ENCODE results near the gene MLLT3. TPM values are rescaled to one million over a fixed set of nuclear protein-coding genes. Genes with fewer than 3 reads are reported as not detected.

MLLT3 gene
- total RNA-seq, 1 experiment from 2014 or later = 7.0 TPM

GRCh38 chr9:20604562-20604961 lies 17.7 kb downstream of the MLLT3 start:
- Mint-ChIP-seq H3K9me3 (no peaks in the 10 kb centered on the region), H3K27ac (no peak overlapping the region), H3K36me3 (no peaks in the 10 kb centered on the region), H3K4me1 (peaks cover 28% of the 10 kb centered on the region), H3K27me3 (ENCODE audit: low read depth) (no peaks in the 10 kb centered on the region), H3K4me3 (no peak overlapping the region)
- no peak for DNase-seq (ENCODE audit: low spot score)
- CTCF ChIA-PET = interaction anchor here (2.1 kb wide), 1 partner anchor 80 kb away, joined by 10 read pairs; no protein-coding TSS in a partner anchor
- ATAC-seq = no peak
- POLR2A ChIA-PET = no interaction called here
- TF ChIP-seq CBFB (CRISPR knock-in tag; IDR thresholded peaks at IDR 0.05; ENCODE audit: low read depth) (no peak), GRHL2 (CRISPR knock-in tag; IDR thresholded peaks at IDR 0.05; ENCODE audit: insufficient replicate concordance, severe bottlenecking) (no peak), CREM (CRISPR knock-in tag; IDR thresholded peaks at IDR 0.05) (no peak)

- H3K36me3 Mint-ChIP-seq = no peaks in the 10 kb centered on the region
- POLR2A ChIA-PET = no interaction called here
Measured at GRCh38 chr9:20603524-20604268, 18.6 kb downstream of the MLLT3 start.

DNA sequence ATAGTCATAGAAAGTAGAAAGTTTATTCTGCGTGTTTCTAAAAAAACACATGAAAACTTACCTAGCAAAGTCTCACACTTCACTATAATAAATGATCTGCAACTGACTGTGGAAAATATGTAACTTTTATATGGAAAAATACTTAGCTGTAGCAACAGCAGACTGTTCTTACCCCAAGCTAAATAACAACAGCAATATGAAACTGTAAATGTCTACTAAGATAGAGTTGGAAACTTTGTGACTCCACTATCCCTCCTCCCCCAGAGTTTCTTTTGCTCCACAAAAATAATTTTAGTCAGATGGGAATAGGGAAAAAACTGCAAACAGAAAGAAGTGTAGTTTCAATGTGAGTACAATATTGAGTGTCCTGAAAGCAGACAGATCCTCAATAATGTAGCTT lies 21.0 kb downstream of the MLLT3 start:
- Mint-ChIP-seq H3K4me3 (no peak overlapping the region), H3K27ac (no peak overlapping the region), H3K27me3 (ENCODE audit: low read depth) (no peaks in the 10 kb centered on the region), H3K36me3 (no peaks in the 10 kb centered on the region), H3K9me3 (no peaks in the 10 kb centered on the region), H3K4me1 (peaks cover 21% of the 10 kb centered on the region)
- CTCF ChIA-PET = interaction anchor here (0.8 to 1.3 kb wide), 3 partner anchors 9 to 77 kb away, joined by 3 to 6 read pairs (median 3); no protein-coding TSS in a partner anchor
- DNase-seq (ENCODE audit: low spot score) (no peak), ATAC-seq (no peak)
- no peak for TF ChIP-seq SMAD3 (CRISPR knock-in tag; IDR thresholded peaks at IDR 0.05; ENCODE audit: borderline replicate concordance)
- POLR2A ChIA-PET = interaction anchor here (0.6 kb wide), 1 partner anchor 21 kb away, joined by 4 read pairs; the partner anchor contains the start of gene MLLT3

More at GRCh38 chr9:20603524-20604268, 18.6 kb downstream of the MLLT3 start:
- no peaks in the 10 kb centered on the region for H3K27me3 Mint-ChIP-seq (ENCODE audit: low read depth)
- no peak overlapping the region for H3K4me3 Mint-ChIP-seq
- no peak overlapping the region for H3K27ac Mint-ChIP-seq
- H3K9me3 Mint-ChIP-seq = no peaks in the 10 kb centered on the region
- TF ChIP-seq TEAD4 (CRISPR knock-in tag; IDR thresholded peaks at IDR 0.05) = no peak
- no peak for TF ChIP-seq JUN (CRISPR knock-in tag; IDR thresholded peaks at IDR 0.05)
- TF ChIP-seq SMAD4 (CRISPR knock-in tag; IDR thresholded peaks at IDR 0.05) = no peak
- TF ChIP-seq MYBL2 (CRISPR knock-in tag; IDR thresholded peaks at IDR 0.05) = no peak
- no peak for TF ChIP-seq ESRRA (CRISPR knock-in tag; IDR thresholded peaks at IDR 0.05; ENCODE audit: borderline replicate concordance)
- TF ChIP-seq, protein P1, sequence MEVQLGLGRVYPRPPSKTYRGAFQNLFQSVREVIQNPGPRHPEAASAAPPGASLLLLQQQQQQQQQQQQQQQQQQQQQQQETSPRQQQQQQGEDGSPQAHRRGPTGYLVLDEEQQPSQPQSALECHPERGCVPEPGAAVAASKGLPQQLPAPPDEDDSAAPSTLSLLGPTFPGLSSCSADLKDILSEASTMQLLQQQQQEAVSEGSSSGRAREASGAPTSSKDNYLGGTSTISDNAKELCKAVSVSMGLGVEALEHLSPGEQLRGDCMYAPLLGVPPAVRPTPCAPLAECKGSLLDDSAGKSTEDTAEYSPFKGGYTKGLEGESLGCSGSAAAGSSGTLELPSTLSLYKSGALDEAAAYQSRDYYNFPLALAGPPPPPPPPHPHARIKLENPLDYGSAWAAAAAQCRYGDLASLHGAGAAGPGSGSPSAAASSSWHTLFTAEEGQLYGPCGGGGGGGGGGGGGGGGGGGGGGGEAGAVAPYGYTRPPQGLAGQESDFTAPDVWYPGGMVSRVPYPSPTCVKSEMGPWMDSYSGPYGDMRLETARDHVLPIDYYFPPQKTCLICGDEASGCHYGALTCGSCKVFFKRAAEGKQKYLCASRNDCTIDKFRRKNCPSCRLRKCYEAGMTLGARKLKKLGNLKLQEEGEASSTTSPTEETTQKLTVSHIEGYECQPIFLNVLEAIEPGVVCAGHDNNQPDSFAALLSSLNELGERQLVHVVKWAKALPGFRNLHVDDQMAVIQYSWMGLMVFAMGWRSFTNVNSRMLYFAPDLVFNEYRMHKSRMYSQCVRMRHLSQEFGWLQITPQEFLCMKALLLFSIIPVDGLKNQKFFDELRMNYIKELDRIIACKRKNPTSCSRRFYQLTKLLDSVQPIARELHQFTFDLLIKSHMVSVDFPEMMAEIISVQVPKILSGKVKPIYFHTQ (CRISPR knock-in tag; IDR thresholded peaks at IDR 0.05) = no peak
- no peak for TF ChIP-seq ERG (CRISPR knock-in tag; IDR thresholded peaks at IDR 0.05)
- TF ChIP-seq ZBTB21 (CRISPR knock-in tag; IDR thresholded peaks at IDR 0.05; ENCODE audit: borderline replicate concordance) = no peak
- no peak for TF ChIP-seq HMGA2 (CRISPR knock-in tag; IDR thresholded peaks at IDR 0.05)
- TF ChIP-seq ZNF232 (CRISPR knock-in tag; IDR thresholded peaks at IDR 0.05) = no peak
- TF ChIP-seq ZNF263 (CRISPR knock-in tag; IDR thresholded peaks at IDR 0.05; ENCODE audit: low read depth) = no peak
- no peak for TF ChIP-seq NR1H2 (CRISPR knock-in tag; IDR thresholded peaks at IDR 0.05)
- TF ChIP-seq JAZF1 (CRISPR knock-in tag; IDR thresholded peaks at IDR 0.05) = no peak
- no peak for TF ChIP-seq NR2C2 (CRISPR knock-in tag; IDR thresholded peaks at IDR 0.05)
- CTCF ChIA-PET = interaction anchor here (0.6 to 2.1 kb wide), 3 partner anchors 8 to 79 kb away, joined by 3 to 10 read pairs (median 3); partner anchors contain the start of gene MLLT3
- H3K4me1 Mint-ChIP-seq = peaks cover 28% of the 10 kb centered on the region
- DNase-seq (ENCODE audit: low spot score) (no peak), ATAC-seq (no peak)
